Measurements from ENCODE around the gene GUF1.

GUF1 gene, protein sequence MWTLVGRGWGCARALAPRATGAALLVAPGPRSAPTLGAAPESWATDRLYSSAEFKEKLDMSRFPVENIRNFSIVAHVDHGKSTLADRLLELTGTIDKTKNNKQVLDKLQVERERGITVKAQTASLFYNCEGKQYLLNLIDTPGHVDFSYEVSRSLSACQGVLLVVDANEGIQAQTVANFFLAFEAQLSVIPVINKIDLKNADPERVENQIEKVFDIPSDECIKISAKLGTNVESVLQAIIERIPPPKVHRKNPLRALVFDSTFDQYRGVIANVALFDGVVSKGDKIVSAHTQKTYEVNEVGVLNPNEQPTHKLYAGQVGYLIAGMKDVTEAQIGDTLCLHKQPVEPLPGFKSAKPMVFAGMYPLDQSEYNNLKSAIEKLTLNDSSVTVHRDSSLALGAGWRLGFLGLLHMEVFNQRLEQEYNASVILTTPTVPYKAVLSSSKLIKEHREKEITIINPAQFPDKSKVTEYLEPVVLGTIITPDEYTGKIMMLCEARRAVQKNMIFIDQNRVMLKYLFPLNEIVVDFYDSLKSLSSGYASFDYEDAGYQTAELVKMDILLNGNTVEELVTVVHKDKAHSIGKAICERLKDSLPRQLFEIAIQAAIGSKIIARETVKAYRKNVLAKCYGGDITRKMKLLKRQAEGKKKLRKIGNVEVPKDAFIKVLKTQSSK

DNA sequence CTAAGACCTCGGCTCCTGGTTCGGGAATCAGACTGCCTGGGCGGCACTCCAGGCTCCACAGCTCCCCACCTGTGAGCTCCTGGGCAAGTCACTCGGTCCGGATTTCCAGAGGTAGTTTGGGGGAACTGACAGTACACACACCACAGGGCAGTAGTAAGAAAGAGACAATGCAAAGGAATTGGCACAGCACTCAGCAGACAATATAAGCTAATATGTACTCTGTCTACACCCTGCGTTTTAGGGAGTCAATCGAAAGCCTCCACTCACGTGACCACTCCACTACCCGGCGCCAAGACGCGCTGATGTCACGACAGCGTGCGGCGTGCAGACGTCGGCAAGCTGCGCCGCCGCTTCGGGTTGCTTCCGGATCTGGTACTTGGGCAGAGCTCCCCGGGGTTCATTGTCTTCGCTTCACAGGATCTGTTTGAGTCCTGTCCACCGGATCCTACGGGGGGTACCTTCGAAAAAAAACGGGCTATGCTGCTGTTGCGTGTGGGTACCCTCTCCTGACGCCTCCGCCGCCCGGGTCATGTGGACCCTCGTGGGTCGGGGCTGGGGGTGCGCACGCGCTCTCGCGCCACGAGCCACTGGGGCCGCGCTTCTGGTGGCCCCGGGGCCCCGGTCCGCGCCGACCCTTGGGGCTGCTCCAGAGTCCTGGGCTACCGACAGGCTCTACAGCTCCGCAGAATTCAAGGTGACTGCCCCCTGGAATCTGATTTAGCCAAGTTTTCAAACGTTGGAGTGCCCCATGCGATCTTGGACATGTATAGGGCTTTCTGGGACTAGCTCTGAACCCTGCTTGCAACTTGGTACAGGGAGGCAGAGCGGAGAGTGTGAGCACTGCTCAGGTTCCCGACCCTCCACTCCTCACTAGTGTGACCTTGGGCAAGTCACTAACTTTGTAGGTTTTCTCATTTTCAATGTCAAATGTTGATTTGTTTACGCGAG, at the start of gene GUF1:
TSS of gene GUF1 (plus strand) at position 327 of the 948 bp plus-strand sequence. CDS start at position 530, 203 bp downstream.
- H3K4me1 ChIP-seq, result peaks cover 3% of the 10 kb centered on the region
- H3K9ac ChIP-seq, result peak within 1 kb of the TSS; percentile 13
- peak within 1 kb of the TSS; percentile 82 for H3K4me2 ChIP-seq (ENCODE audit: low read length)
- peak within 1 kb of the TSS; percentile 90 for H3K4me3 ChIP-seq (ENCODE audit: low read depth, low read length)
- H3K27me3 ChIP-seq (ENCODE audit: control insufficient read depth, insufficient read depth, low read length), result no peaks in the 10 kb centered on the region
- peak within 1 kb of the TSS; percentile 64 for H3K27ac ChIP-seq
- TF ChIP-seq, protein P1, sequence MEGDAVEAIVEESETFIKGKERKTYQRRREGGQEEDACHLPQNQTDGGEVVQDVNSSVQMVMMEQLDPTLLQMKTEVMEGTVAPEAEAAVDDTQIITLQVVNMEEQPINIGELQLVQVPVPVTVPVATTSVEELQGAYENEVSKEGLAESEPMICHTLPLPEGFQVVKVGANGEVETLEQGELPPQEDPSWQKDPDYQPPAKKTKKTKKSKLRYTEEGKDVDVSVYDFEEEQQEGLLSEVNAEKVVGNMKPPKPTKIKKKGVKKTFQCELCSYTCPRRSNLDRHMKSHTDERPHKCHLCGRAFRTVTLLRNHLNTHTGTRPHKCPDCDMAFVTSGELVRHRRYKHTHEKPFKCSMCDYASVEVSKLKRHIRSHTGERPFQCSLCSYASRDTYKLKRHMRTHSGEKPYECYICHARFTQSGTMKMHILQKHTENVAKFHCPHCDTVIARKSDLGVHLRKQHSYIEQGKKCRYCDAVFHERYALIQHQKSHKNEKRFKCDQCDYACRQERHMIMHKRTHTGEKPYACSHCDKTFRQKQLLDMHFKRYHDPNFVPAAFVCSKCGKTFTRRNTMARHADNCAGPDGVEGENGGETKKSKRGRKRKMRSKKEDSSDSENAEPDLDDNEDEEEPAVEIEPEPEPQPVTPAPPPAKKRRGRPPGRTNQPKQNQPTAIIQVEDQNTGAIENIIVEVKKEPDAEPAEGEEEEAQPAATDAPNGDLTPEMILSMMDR (IDR thresholded peaks at IDR 0.05), result no peak
- H3K79me2 ChIP-seq, result no peaks in the 10 kb centered on the region
- H3K9me3 ChIP-seq (ENCODE audit: control insufficient read depth, low read length), result no peaks in the 10 kb centered on the region
- no peaks in the 10 kb centered on the region for H3K36me3 ChIP-seq (ENCODE audit: control insufficient read depth, insufficient read depth, low read length)
- peak within 1 kb of the TSS; percentile 87 for H2AFZ ChIP-seq

DNA sequence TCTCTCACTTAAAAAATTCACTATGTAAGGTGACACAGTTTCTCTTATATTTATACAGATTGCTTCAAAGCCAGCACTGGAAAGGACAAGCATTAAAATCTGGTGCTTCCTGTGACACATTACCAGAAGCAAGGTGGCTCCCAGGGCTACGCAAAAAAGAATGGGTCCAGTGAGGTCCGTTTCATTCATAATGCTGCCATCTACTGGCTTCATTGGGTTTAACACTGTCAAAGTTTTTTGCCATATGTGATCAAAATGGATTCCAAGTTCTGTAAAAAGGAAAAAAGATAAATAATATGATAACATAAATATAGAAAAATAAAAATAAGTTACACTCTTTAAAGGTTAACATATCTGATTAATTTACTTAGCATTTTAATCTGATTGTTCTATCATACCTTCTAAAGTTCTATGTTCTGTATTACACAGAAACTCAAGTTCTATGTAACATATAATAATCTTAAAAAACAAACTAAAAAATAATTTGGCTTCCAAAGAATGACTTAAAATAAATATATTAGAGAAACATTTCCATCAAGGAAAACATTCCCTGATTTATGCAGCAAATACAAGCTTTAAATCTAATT, 48.8 kb upstream of the GUF1 start:
- H3K4me1 ChIP-seq, result no peaks in the 10 kb centered on the region
- no peak overlapping the region for H2AFZ ChIP-seq
- no peak overlapping the region for H3K9ac ChIP-seq
- no peak overlapping the region for H3K4me2 ChIP-seq (ENCODE audit: low read length)
- H3K27me3 ChIP-seq (ENCODE audit: control insufficient read depth, insufficient read depth, low read length), result no peaks in the 10 kb centered on the region
- no peak overlapping the region for H3K4me3 ChIP-seq (ENCODE audit: low read depth, low read length)
- no peaks in the 10 kb centered on the region for H3K79me2 ChIP-seq
- H3K27ac ChIP-seq, result no peak overlapping the region
- H3K9me3 ChIP-seq (ENCODE audit: control insufficient read depth, low read length), result no peaks in the 10 kb centered on the region
- TF ChIP-seq, protein P1 (IDR thresholded peaks at IDR 0.05), result peak; percentile 29
- no peaks in the 10 kb centered on the region for H3K36me3 ChIP-seq (ENCODE audit: control insufficient read depth, insufficient read depth, low read length)

DNA sequence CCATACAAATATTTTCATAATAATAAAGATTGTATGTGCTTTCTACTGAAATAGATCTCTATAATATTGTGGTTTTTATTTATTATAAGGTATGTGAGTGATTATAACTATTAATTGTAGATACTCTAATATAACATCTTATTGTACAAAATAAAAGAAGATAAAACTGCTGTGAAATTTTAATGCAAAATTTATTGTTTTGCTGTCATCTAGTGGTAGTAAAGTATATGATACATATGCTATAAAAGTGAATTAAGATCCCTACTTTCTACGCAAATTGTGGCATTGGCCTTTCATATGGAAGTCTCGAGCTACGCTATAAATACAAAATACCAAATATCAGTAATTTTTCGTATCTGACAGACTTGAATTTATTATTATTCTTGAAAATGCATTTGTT, 46.1 kb upstream of the GUF1 start:
- Histone ChIP-seq H3K9ac (no peak overlapping the region), H3K79me2 (no peaks in the 10 kb centered on the region), H3K4me1 (no peaks in the 10 kb centered on the region), H3K4me2 (ENCODE audit: low read length) (no peak overlapping the region), H3K27ac (no peak overlapping the region), H3K4me3 (ENCODE audit: low read depth, low read length) (no peak overlapping the region), H3K27me3 (ENCODE audit: control insufficient read depth, insufficient read depth, low read length) (no peaks in the 10 kb centered on the region), H3K9me3 (ENCODE audit: control insufficient read depth, low read length) (no peaks in the 10 kb centered on the region), H2AFZ (no peak overlapping the region), H3K36me3 (ENCODE audit: control insufficient read depth, insufficient read depth, low read length) (no peaks in the 10 kb centered on the region)
- TF ChIP-seq, protein P1 (IDR thresholded peaks at IDR 0.05), result no peak

DNA sequence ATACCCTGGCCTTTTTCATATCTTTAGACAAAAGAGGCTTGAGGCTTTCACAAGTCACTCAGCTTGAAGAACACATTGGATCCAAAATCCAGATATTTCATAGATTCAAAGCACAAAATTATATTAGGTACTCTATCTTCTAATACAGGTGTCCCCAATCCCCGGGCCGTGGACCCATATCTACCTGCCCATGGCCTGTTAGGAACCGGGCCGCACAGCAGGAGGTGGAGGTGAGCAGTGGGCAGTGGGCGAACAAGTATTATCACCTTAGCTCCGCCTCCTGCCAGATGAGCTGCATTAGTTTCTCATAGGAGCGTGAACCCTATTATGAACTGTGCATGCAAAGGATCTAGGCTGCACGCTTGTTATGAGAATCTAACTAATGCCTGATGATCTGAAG, 45.5 kb upstream of the GUF1 start:
- no peak overlapping the region for H2AFZ ChIP-seq
- no peaks in the 10 kb centered on the region for H3K36me3 ChIP-seq (ENCODE audit: control insufficient read depth, insufficient read depth, low read length)
- H3K79me2 ChIP-seq, result no peaks in the 10 kb centered on the region
- no peaks in the 10 kb centered on the region for H3K9me3 ChIP-seq (ENCODE audit: control insufficient read depth, low read length)
- no peak overlapping the region for H3K4me2 ChIP-seq (ENCODE audit: low read length)
- H3K4me3 ChIP-seq (ENCODE audit: low read depth, low read length), result no peak overlapping the region
- TF ChIP-seq, protein P1 (IDR thresholded peaks at IDR 0.05), result no peak
- H3K27ac ChIP-seq, result no peak overlapping the region
- H3K27me3 ChIP-seq (ENCODE audit: control insufficient read depth, insufficient read depth, low read length), result no peaks in the 10 kb centered on the region
- no peaks in the 10 kb centered on the region for H3K4me1 ChIP-seq
- H3K9ac ChIP-seq, result no peak overlapping the region

Data from parathyroid adenoma (tissue), 2 donors.